Gastroesophageal sphincter (tissue), 4 donors: ENCODE results near the gene RINT1. TPM values are rescaled to one million over a fixed set of nuclear protein-coding genes. Genes with fewer than 3 reads are reported as not detected.

Experiments used
- ATAC-seq: fragments of 150-250 bp; one replicate; pipeline ENCODE4 v1.9.1; 2016; ENCODE audit warnings: mild to moderate bottlenecking, moderate library complexity
- H3K27ac ChIP-seq, 4 donors: fragments of 200-600 bp; sonication (generic) in 3 of 4; 1 replicate in 3 of 4; 2 replicates in 1 of 4; pipeline ENCODE4 v1.5.1; 2016 to 2019
- H3K27me3 ChIP-seq: fragments of 200-600 bp; sonication (generic); one replicate; pipeline ENCODE4 v1.5.1; 2019
- H3K36me3 ChIP-seq, 2 donors: fragments of 200-600 bp; sonication (generic); one replicate each; pipeline ENCODE4 v1.5.1; 2019; ENCODE audit warnings: control low read depth in 1 of 2
- H3K4me1 ChIP-seq, 3 donors: fragments of 200-600 bp; sonication (generic); 1 replicate in 2 of 3; 2 replicates in 1 of 3; pipeline ENCODE4 v1.5.1; 2016 to 2019; ENCODE audit warnings: control low read depth in 2 of 3
- H3K4me3 ChIP-seq, 2 donors: fragments of 200-600 bp; sonication (generic); one replicate each; pipeline ENCODE4 v1.5.1; 2019; ENCODE audit warnings: mild to moderate bottlenecking in 1 of 2, moderate library complexity in 1 of 2
- H3K9me3 ChIP-seq, 3 donors: fragments of 200-600 bp; sonication (generic); one replicate each; pipeline ENCODE4 v1.5.1; 2017 to 2019; ENCODE audit warnings: control low read depth in 2 of 3
- EP300 ChIP-seq: sonication (generic); formaldehyde crosslinking; IDR thresholded peaks from one replicate; pipeline ENCODE4 v1.6.1; 2017; ENCODE audit warnings: antibody characterized with exemption, mild to moderate bottlenecking
- POLR2A ChIP-seq, 2 donors: fragments of 450-650 bp; IDR thresholded peaks; one replicate each; pipeline ENCODE4 v1.6.1; 2017; ENCODE audit warnings: antibody characterized with exemption in 2 of 2, mild to moderate bottlenecking in 2 of 2, moderate library complexity in 1 of 2
- POLR2AphosphoS5 ChIP-seq: sonication (generic); formaldehyde crosslinking; IDR thresholded peaks from one replicate; pipeline ENCODE4 v1.6.1; 2017; ENCODE audit warnings: antibody characterized with exemption
- WGBS, 2 donors: methylation state at CpG; one replicate each; pipeline ENCODE4 v1.1.5; 2018; ENCODE audit warnings: low coverage in 1 of 2; 5-methylcytosine and 5-hydroxymethylcytosine counted together
- total RNA-seq, 4 donors: library from RNA; depleted of rRNA; stranded (reverse); fragments of >200 nt; gene quantifications; one replicate each; pipeline ENCODE4 v1.1.0, GENCODE V29; 2016
- TF ChIP-seq, protein P1 (sequence below), 4 experiments: fragments of 200-600 bp in 2 of 4; fragments of 450-650 bp in 2 of 4; sonication (generic) in 1 of 4; IDR thresholded peaks; one replicate each; pipeline ENCODE4 v1.5.1; 2017 to 2019; ENCODE audit warnings: antibody characterized with exemption in 4 of 4, mild to moderate bottlenecking in 2 of 4, moderate library complexity in 2 of 4

RINT1 gene
- total RNA-seq, 4 donors from 2014 or later = 7.7 to 19.9 (median 11.1) TPM

DNA sequence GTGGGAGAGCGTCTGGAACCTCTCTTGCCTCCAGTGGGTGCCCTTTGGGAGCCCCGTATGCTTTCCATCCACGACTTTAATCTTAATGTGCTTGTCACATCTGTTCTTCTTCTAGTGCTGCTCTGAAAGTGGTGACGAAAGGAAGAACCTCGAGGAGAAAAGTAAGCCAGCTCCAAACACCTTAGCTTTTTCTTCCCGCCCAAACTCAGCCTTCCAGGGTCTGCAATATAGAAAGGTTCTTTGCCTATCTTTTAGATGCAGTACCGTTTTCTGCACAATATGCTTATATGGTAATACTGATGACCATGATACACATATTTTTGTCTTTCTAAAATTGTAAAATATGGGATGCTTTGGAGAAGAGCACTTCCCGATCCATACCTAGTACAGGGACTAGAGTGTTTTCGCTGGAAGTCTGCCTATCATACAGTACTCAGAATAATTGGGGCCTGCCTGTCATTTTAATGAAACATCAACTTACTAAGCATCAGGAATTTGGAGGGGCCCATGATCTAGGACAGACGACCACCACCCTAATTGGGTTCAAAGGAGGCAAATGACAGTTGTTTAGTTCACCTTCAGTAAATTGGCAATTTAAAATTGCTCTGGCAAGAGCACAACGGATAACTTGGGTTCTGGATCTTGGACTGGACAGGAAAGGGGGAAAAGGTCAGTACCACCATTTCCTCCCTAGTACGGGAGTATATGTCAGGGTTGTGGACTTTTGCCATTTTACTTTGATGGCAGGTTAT lies 884 bp downstream of the RINT1 start:
- no peak for ATAC-seq
- H3K27ac ChIP-seq = peak overlapping the region in 3 of 4 donors; percentile 87 to 89 (median 89)
- H3K4me3 ChIP-seq = peak overlapping the region; percentile 93 to 96
- peaks cover 0 to 26% of the 10 kb centered on the region in 2 donors for H3K36me3 ChIP-seq
- H3K9me3 ChIP-seq = no peaks in the 10 kb centered on the region
- no peaks in the 10 kb centered on the region for H3K27me3 ChIP-seq
- 38 to 54% methylated on average over 5 to 10 of the region's 12 CpGs for WGBS, 2 donors
- no peak for TF ChIP-seq POLR2A (IDR thresholded peaks at IDR 0.05)
- no peak for TF ChIP-seq POLR2AphosphoS5
- TF ChIP-seq, protein P1, sequence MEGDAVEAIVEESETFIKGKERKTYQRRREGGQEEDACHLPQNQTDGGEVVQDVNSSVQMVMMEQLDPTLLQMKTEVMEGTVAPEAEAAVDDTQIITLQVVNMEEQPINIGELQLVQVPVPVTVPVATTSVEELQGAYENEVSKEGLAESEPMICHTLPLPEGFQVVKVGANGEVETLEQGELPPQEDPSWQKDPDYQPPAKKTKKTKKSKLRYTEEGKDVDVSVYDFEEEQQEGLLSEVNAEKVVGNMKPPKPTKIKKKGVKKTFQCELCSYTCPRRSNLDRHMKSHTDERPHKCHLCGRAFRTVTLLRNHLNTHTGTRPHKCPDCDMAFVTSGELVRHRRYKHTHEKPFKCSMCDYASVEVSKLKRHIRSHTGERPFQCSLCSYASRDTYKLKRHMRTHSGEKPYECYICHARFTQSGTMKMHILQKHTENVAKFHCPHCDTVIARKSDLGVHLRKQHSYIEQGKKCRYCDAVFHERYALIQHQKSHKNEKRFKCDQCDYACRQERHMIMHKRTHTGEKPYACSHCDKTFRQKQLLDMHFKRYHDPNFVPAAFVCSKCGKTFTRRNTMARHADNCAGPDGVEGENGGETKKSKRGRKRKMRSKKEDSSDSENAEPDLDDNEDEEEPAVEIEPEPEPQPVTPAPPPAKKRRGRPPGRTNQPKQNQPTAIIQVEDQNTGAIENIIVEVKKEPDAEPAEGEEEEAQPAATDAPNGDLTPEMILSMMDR (IDR thresholded peaks at IDR 0.05) = no peak
- TF ChIP-seq EP300 = no peak
- peaks cover 4 to 32% (median 12%) of the 10 kb centered on the region in 3 donors for H3K4me1 ChIP-seq

DNA sequence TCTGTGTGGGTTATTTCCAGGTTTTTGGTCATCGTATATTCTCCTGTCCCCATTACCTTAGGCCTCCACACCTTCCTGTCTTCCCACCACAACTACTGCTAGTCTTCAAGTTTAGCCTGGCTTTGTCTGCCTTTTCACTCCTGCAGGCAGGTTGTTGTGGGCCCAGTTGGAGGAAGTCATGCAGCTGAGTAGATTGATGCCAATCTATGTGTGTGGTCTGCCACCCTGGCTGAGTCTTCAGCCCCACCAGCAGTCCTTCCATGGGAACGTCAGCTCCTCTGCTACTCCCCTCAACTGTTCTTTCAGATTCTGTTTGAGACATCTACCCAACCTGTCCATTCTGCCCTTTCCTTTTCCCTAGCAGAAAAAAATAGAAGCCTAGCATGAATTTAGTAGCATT lies 6.3 kb downstream of the RINT1 start:
- no peaks in the 10 kb centered on the region for H3K27me3 ChIP-seq
- H3K4me1 ChIP-seq = peaks cover 0 to 15% (median 4%) of the 10 kb centered on the region in 3 donors
- H3K36me3 ChIP-seq = peaks cover 0 to 81% of the 10 kb centered on the region in 2 donors
- H3K27ac ChIP-seq = no peak overlapping the region
- no peak for ATAC-seq
- 63 to 64% methylated on average over 2 of the region's 2 CpGs for WGBS, 2 donors
- H3K9me3 ChIP-seq = no peaks in the 10 kb centered on the region
- TF ChIP-seq POLR2A (IDR thresholded peaks at IDR 0.05) = no peak
- TF ChIP-seq, protein P1 (IDR thresholded peaks at IDR 0.05) = no peak
- no peak for TF ChIP-seq EP300
- no peak for TF ChIP-seq POLR2AphosphoS5
- no peak overlapping the region for H3K4me3 ChIP-seq

DNA sequence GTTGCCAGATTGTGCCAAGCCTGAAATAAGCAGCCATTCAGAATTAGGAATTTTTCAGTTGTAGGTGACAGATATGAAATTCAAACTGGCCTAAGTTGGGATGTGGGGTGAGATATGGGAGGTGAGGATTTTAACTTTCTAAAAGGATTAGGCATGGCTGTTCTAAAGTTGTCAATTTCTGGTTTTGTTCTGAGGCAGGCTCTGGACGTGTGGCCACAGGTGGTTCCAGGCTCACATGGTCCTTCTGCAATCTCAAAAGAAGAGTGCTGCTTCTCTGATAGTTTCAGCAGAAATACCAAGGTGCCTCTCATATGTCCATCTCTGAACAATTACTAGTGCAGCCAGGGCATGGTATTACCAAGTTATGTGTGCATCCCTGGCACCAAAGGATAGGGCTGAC lies 27.9 kb downstream of the RINT1 start:
- no peak overlapping the region for H3K4me3 ChIP-seq
- no peaks in the 10 kb centered on the region for H3K4me1 ChIP-seq
- H3K9me3 ChIP-seq = no peaks in the 10 kb centered on the region
- no peak for TF ChIP-seq POLR2AphosphoS5
- no peak for TF ChIP-seq EP300
- TF ChIP-seq, protein P1 (IDR thresholded peaks at IDR 0.05) = no peak
- TF ChIP-seq POLR2A (IDR thresholded peaks at IDR 0.05) = no peak
- no peak overlapping the region for H3K27ac ChIP-seq
- no peak for ATAC-seq
- peaks cover 0 to 95% of the 10 kb centered on the region in 2 donors for H3K36me3 ChIP-seq
- WGBS, 2 donors = 100% methylated on average over 1 of the region's 1 CpG; no CpG with 5 or more reads in 1 of the 2 donors
- H3K27me3 ChIP-seq = no peaks in the 10 kb centered on the region

DNA sequence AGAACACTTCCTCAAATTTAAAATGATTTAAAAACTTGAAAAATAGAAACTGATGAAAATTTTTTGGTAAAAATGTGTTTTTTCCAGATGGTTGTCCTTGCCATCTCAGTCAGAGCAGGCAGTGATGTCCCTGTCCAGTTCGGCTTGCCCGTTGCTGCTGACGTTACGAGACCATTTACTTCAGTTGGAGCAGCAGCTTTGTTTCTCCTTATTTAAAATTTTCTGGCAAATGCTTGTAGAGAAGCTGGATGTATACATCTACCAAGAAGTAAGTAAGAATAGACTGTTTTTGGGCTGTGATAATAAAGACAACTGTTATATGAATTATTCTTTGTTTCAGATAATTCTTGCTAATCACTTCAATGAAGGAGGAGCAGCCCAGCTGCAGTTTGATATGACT lies 33.2 kb downstream of the RINT1 start:
- Histone ChIP-seq H3K27ac (no peak overlapping the region), H3K4me3 (no peak overlapping the region), H3K9me3 (no peaks in the 10 kb centered on the region), H3K27me3 (no peaks in the 10 kb centered on the region), H3K36me3 (peaks cover 0 to 94% of the 10 kb centered on the region in 2 donors), H3K4me1 (no peaks in the 10 kb centered on the region)
- no peak for TF ChIP-seq EP300
- no peak for TF ChIP-seq POLR2A (IDR thresholded peaks at IDR 0.05)
- TF ChIP-seq, protein P1 (IDR thresholded peaks at IDR 0.05) = no peak
- no peak for TF ChIP-seq POLR2AphosphoS5
- no peak for ATAC-seq
- WGBS, 2 donors = 91 to 96% methylated on average over 4 of the region's 4 CpGs

DNA sequence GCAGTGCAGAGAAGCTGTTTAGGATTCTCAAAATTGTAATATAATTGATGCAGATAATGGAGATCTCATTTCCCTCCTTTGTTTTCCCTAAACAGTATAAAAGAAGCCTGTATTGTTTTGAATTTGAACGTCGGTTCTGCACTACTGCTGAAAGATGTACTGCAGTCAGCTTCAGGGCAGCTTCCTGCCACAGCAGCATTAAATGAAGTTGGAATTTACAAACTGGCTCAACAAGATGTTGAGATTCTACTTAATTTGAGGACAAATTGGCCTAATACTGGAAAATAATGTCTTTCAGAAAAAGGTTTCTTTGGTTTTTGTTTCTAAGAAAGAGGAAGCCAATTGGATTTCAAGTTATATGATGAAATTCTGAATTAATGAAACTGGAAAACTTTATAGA lies 35.0 kb downstream of the RINT1 start:
- H3K4me1 ChIP-seq = no peaks in the 10 kb centered on the region
- TF ChIP-seq, protein P1 (IDR thresholded peaks at IDR 0.05) = no peak
- peaks cover 0 to 76% of the 10 kb centered on the region in 2 donors for H3K36me3 ChIP-seq

More for the DNA sequence above, 35.0 kb downstream of the RINT1 start:
- no peaks in the 10 kb centered on the region for H3K9me3 ChIP-seq
- ATAC-seq = no peak
- 65 to 80% methylated on average over 2 of the region's 2 CpGs for WGBS, 2 donors
- H3K4me3 ChIP-seq = no peak overlapping the region
- no peak overlapping the region for H3K27ac ChIP-seq
- H3K27me3 ChIP-seq = no peaks in the 10 kb centered on the region
